Activated T-helper 1 cell treated with anti-CD3 and anti-CD28 coated beads, Interleukin-12 subunit alpha, Interleukin-12 subunit beta, Interleukin-2, Interleukin-4 antibody, amounts not matched to agents 30 ng/mL and 10 ng/mL and 1 ng/mL, durations not matched to agents 14 hours and 24 hours and 36 hours (primary cell): ENCODE results near the gene UEVLD. TPM values are rescaled to one million over a fixed set of nuclear protein-coding genes. Genes with fewer than 3 reads are reported as not detected.

ENCODE experiments used
- DNase-seq: peaks from one replicate; pipeline ENCODE4 v3.0.0; 2021; ENCODE audit warnings: low spot score
- H3K27ac Mint-ChIP-seq: one replicate; pipeline ENCODE4 v1.8.0; 2021; ENCODE audit warnings: mild to moderate bottlenecking, mixed read lengths
- H3K27me3 Mint-ChIP-seq: one replicate; pipeline ENCODE4 v1.8.0; 2022; ENCODE audit warnings: mild to moderate bottlenecking, moderate library complexity, mixed read lengths; ENCODE audit not compliant: insufficient read depth
- H3K36me3 Mint-ChIP-seq: one replicate; pipeline ENCODE4 v1.8.0; 2021; ENCODE audit warnings: low read depth, mixed read lengths
- H3K4me1 Mint-ChIP-seq: one replicate; pipeline ENCODE4 v1.8.0; 2021; ENCODE audit warnings: low read depth, mixed read lengths
- H3K4me3 Mint-ChIP-seq: one replicate; pipeline ENCODE4 v1.8.0; 2021; ENCODE audit warnings: mild to moderate bottlenecking, moderate library complexity, mixed read lengths
- H3K9me3 Mint-ChIP-seq: one replicate; pipeline ENCODE4 v1.8.0; 2021; ENCODE audit warnings: mixed read lengths
- intact Hi-C: fragments of 100-400 bp; cut with micrococcal nuclease; formaldehyde crosslinking; loops from one replicate; pipeline ENCODE4 v1.15.1; 2024
- total RNA-seq: library from RNA; stranded (reverse); gene quantifications from 2 replicates; pipeline ENCODE4 v1.2.3, GENCODE V29; 2022

Gene UEVLD
- total RNA-seq, 1 donor from 2014 or later: 31.2 TPM

GRCh38 chr11:18524248-18524647 lies 64.3 kb downstream of the UEVLD start:
- H3K4me1 Mint-ChIP-seq: peaks cover 36% of the 10 kb centered on the region
- H3K9me3 Mint-ChIP-seq: no peaks in the 10 kb centered on the region
- peaks cover 4% of the 10 kb centered on the region for H3K27me3 Mint-ChIP-seq
- no peak overlapping the region for H3K27ac Mint-ChIP-seq
- intact Hi-C loops: no loop called here
- DNase-seq: no peak
- peaks cover 14% of the 10 kb centered on the region for H3K36me3 Mint-ChIP-seq
- no peak overlapping the region for H3K4me3 Mint-ChIP-seq

GRCh38 chr11:18523084-18523483 lies 65.5 kb downstream of the UEVLD start:
- H3K4me3 Mint-ChIP-seq: no peak overlapping the region
- no peak for DNase-seq
- no peaks in the 10 kb centered on the region for H3K9me3 Mint-ChIP-seq
- H3K27me3 Mint-ChIP-seq: peaks cover 4% of the 10 kb centered on the region
- intact Hi-C loops: no loop called here
- peaks cover 30% of the 10 kb centered on the region for H3K4me1 Mint-ChIP-seq
- no peak overlapping the region for H3K27ac Mint-ChIP-seq
- H3K36me3 Mint-ChIP-seq: peaks cover 14% of the 10 kb centered on the region

GRCh38 chr11:18522388-18522787 lies 66.1 kb downstream of the UEVLD start:
- peaks cover 4% of the 10 kb centered on the region for H3K27me3 Mint-ChIP-seq
- peaks cover 14% of the 10 kb centered on the region for H3K36me3 Mint-ChIP-seq
- DNase-seq: no peak
- peaks cover 24% of the 10 kb centered on the region for H3K4me1 Mint-ChIP-seq
- H3K4me3 Mint-ChIP-seq: no peak overlapping the region
- no peak overlapping the region for H3K27ac Mint-ChIP-seq
- intact Hi-C loops: no loop called here
- H3K9me3 Mint-ChIP-seq: no peaks in the 10 kb centered on the region

GRCh38 chr11:18521122-18521521 lies 67.4 kb downstream of the UEVLD start:
- intact Hi-C loops: no loop called here
- Mint-ChIP-seq H3K4me1 (peaks cover 21% of the 10 kb centered on the region), H3K9me3 (no peaks in the 10 kb centered on the region), H3K36me3 (peaks cover 14% of the 10 kb centered on the region), H3K27me3 (no peaks in the 10 kb centered on the region), H3K4me3 (no peak overlapping the region), H3K27ac (no peak overlapping the region)
- DNase-seq: no peak

- Mint-ChIP-seq H3K36me3 (peaks cover 43% of the 10 kb centered on the region), H3K4me3 (no peak overlapping the region), H3K27me3 (no peaks in the 10 kb centered on the region), H3K9me3 (no peaks in the 10 kb centered on the region), H3K4me1 (no peaks in the 10 kb centered on the region), H3K27ac (no peak overlapping the region)
- DNase-seq: no peak
- intact Hi-C loops: no loop called here
These were observed 86.2 kb downstream of the UEVLD start for GRCh38 chr11:18502352-18502751.

- Mint-ChIP-seq H3K9me3 (no peaks in the 10 kb centered on the region), H3K4me1 (no peaks in the 10 kb centered on the region), H3K4me3 (no peak overlapping the region), H3K27me3 (no peaks in the 10 kb centered on the region), H3K27ac (no peak overlapping the region), H3K36me3 (peaks cover 38% of the 10 kb centered on the region)
- no peak for DNase-seq
- intact Hi-C loops: no loop called here
These were observed 86.9 kb downstream of the UEVLD start for GRCh38 chr11:18501629-18502028.

GRCh38 chr11:18498039-18498438 lies 90.5 kb downstream of the UEVLD start:
- Mint-ChIP-seq H3K27ac (no peak overlapping the region), H3K4me3 (no peak overlapping the region), H3K36me3 (peaks cover 41% of the 10 kb centered on the region), H3K27me3 (no peaks in the 10 kb centered on the region), H3K4me1 (no peaks in the 10 kb centered on the region), H3K9me3 (no peaks in the 10 kb centered on the region)
- intact Hi-C loops: no loop called here
- DNase-seq: no peak

GRCh38 chr11:18495703-18496102 lies 92.8 kb downstream of the UEVLD start:
- no peak for DNase-seq
- H3K9me3 Mint-ChIP-seq: no peaks in the 10 kb centered on the region
- H3K27me3 Mint-ChIP-seq: no peaks in the 10 kb centered on the region
- no peak overlapping the region for H3K27ac Mint-ChIP-seq
- H3K36me3 Mint-ChIP-seq: peaks cover 29% of the 10 kb centered on the region
- peaks cover 1% of the 10 kb centered on the region for H3K4me1 Mint-ChIP-seq
- intact Hi-C loops: no loop called here
- no peak overlapping the region for H3K4me3 Mint-ChIP-seq

- intact Hi-C loops: no loop called here
- H3K27ac Mint-ChIP-seq: no peak overlapping the region
- no peaks in the 10 kb centered on the region for H3K9me3 Mint-ChIP-seq
- DNase-seq: no peak
- peaks cover 6% of the 10 kb centered on the region for H3K4me1 Mint-ChIP-seq
- peaks cover 29% of the 10 kb centered on the region for H3K36me3 Mint-ChIP-seq
- no peak overlapping the region for H3K4me3 Mint-ChIP-seq
- H3K27me3 Mint-ChIP-seq: no peaks in the 10 kb centered on the region
These were observed 93.3 kb downstream of the UEVLD start for GRCh38 chr11:18495271-18495670.

GRCh38 chr11:18493310-18493709 lies 95.2 kb downstream of the UEVLD start:
- no peak overlapping the region for H3K27ac Mint-ChIP-seq

GRCh38 chr11:18492888-18493287 lies 95.6 kb downstream of the UEVLD start:
- DNase-seq: no peak
- Mint-ChIP-seq H3K4me1 (peaks cover 9% of the 10 kb centered on the region), H3K9me3 (no peaks in the 10 kb centered on the region), H3K36me3 (peaks cover 23% of the 10 kb centered on the region), H3K27me3 (no peaks in the 10 kb centered on the region), H3K27ac (no peak overlapping the region), H3K4me3 (no peak overlapping the region)
- intact Hi-C loops: no loop called here

More at GRCh38 chr11:18493310-18493709, 95.2 kb downstream of the UEVLD start:
- intact Hi-C loops: no loop called here
- Mint-ChIP-seq H3K9me3 (no peaks in the 10 kb centered on the region), H3K4me1 (peaks cover 9% of the 10 kb centered on the region), H3K27me3 (no peaks in the 10 kb centered on the region), H3K4me3 (no peak overlapping the region), H3K36me3 (peaks cover 24% of the 10 kb centered on the region)
- DNase-seq: no peak

GRCh38 chr11:18491924-18492323 lies 96.6 kb downstream of the UEVLD start:
- intact Hi-C loops: no loop called here
- peaks cover 9% of the 10 kb centered on the region for H3K4me1 Mint-ChIP-seq
- H3K36me3 Mint-ChIP-seq: peaks cover 23% of the 10 kb centered on the region
- H3K27ac Mint-ChIP-seq: no peak overlapping the region
- H3K27me3 Mint-ChIP-seq: no peaks in the 10 kb centered on the region
- no peaks in the 10 kb centered on the region for H3K9me3 Mint-ChIP-seq
- H3K4me3 Mint-ChIP-seq: no peak overlapping the region
- DNase-seq: no peak

GRCh38 chr11:18490736-18491485 lies 97.6 kb downstream of the UEVLD start:
- no peak for DNase-seq
- Mint-ChIP-seq H3K36me3 (peaks cover 24% of the 10 kb centered on the region), H3K4me3 (no peak overlapping the region), H3K9me3 (no peaks in the 10 kb centered on the region), H3K27ac (no peak overlapping the region), H3K4me1 (peaks cover 9% of the 10 kb centered on the region), H3K27me3 (no peaks in the 10 kb centered on the region)
- intact Hi-C loops: no loop called here

GRCh38 chr11:18490319-18490718 lies 98.2 kb downstream of the UEVLD start:
- peaks cover 21% of the 10 kb centered on the region for H3K36me3 Mint-ChIP-seq
- H3K4me3 Mint-ChIP-seq: no peak overlapping the region
- no peak for DNase-seq
- intact Hi-C loops: no loop called here
- no peaks in the 10 kb centered on the region for H3K9me3 Mint-ChIP-seq
- H3K27ac Mint-ChIP-seq: peak overlapping the region; percentile 64
- peaks cover 9% of the 10 kb centered on the region for H3K4me1 Mint-ChIP-seq
- no peaks in the 10 kb centered on the region for H3K27me3 Mint-ChIP-seq
